Measurements from ENCODE around the gene TMPRSS15.

TMPRSS15 gene

DNA sequence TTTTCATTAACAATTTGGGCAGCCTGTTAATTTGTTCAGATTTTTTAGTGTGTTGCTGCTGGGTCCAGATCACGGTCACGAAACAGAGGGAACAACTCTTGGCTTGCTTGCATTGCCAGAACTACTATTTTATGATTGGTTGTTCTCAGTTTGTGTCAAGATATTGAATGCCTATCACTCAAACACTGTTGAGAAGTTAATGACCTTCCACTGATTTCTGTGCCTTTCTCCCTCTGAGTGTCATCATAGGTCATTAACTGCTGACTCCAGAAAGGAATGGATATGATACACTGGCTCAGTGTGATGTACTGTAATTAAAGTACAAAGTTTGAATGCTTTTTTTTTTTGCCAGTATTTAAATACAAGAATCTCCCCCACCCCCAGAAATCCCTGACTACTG, 149.8 kb downstream of the TMPRSS15 start:
- Histone ChIP-seq H3K9ac (ENCODE audit: low read length) (no peak overlapping the region), H3K4me1 (ENCODE audit: control insufficient read depth, insufficient read depth, low read length) (no peaks in the 10 kb centered on the region), H3K4me3 (ENCODE audit: low read length) (no peak overlapping the region), H3K36me3 (ENCODE audit: control insufficient read depth, insufficient read depth, low read length) (no peaks in the 10 kb centered on the region), H3K27ac (ENCODE audit: low read depth, low read length) (no peak overlapping the region), H3K27me3 (ENCODE audit: control insufficient read depth, insufficient read depth, low read length) (no peaks in the 10 kb centered on the region)

DNA sequence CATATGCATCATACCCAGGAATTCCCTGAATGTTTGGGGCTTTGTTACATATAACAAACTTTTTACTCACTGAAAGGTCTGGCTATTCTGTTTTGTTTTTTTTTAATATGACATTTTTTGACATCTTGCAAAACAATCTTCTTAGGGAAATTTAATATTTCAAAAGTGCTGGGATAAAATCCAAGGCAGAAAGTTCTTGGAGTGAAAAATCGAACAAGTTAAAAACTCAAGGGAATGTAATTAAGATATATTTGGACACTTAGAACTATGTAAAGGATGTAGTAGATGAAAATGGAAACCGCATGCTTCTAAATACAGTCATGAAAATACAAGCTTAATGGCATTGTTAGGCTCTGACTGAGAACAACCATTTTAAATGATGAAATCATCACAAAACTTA, 150.4 kb downstream of the TMPRSS15 start:
- Histone ChIP-seq H3K4me1 (ENCODE audit: control insufficient read depth, insufficient read depth, low read length) (no peaks in the 10 kb centered on the region), H3K27me3 (ENCODE audit: control insufficient read depth, insufficient read depth, low read length) (no peaks in the 10 kb centered on the region), H3K9ac (ENCODE audit: low read length) (no peak overlapping the region), H3K4me3 (ENCODE audit: low read length) (no peak overlapping the region), H3K27ac (ENCODE audit: low read depth, low read length) (no peak overlapping the region), H3K36me3 (ENCODE audit: control insufficient read depth, insufficient read depth, low read length) (no peaks in the 10 kb centered on the region)

DNA sequence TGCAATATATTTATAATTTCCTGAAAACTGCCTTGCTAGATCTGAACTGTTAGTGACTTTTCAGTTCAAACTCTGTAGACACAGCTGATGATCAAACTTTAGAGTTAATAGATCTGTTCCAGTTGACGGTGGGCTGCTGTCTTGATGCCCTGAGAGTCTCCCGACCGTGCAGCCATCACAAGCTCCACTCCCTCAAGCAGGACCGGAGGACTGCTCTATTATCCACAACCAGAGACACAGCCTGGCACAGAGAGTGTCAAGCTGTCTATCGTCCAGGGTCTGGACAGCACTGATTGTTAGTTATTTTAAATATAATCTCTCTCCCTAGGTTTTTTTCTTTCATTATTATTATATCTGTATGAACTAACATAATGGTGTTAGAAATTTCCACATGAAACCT, 150.9 kb downstream of the TMPRSS15 start:
- Histone ChIP-seq H3K9ac (ENCODE audit: low read length) (no peak overlapping the region), H3K4me1 (ENCODE audit: control insufficient read depth, insufficient read depth, low read length) (no peaks in the 10 kb centered on the region), H3K27ac (ENCODE audit: low read depth, low read length) (no peak overlapping the region), H3K27me3 (ENCODE audit: control insufficient read depth, insufficient read depth, low read length) (no peaks in the 10 kb centered on the region), H3K4me3 (ENCODE audit: low read length) (no peak overlapping the region), H3K36me3 (ENCODE audit: control insufficient read depth, insufficient read depth, low read length) (no peaks in the 10 kb centered on the region)

DNA sequence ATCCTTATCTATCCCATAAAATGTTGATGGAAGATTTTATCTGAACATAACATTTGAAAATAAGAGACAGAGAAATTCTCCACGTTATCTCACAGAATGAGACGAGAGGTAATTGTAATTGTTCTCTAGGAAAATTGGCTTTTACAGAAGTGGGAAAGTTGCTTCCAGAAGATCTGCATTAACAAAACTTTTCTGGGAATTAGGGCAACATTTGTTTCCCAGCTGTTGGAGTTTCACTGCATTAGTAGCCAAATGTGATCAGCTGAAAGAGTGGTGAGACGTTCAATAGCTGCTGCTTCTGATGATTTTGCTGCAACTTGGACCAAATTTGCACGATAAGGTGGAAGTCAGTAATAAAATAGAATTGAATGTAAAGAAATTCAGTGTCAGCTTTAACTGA, 151.3 kb downstream of the TMPRSS15 start:
- H3K4me3 ChIP-seq (ENCODE audit: low read length) = no peak overlapping the region
- no peaks in the 10 kb centered on the region for H3K27me3 ChIP-seq (ENCODE audit: control insufficient read depth, insufficient read depth, low read length)
- H3K36me3 ChIP-seq (ENCODE audit: control insufficient read depth, insufficient read depth, low read length) = no peaks in the 10 kb centered on the region
- H3K9ac ChIP-seq (ENCODE audit: low read length) = no peak overlapping the region
- no peaks in the 10 kb centered on the region for H3K4me1 ChIP-seq (ENCODE audit: control insufficient read depth, insufficient read depth, low read length)
- no peak overlapping the region for H3K27ac ChIP-seq (ENCODE audit: low read depth, low read length)

DNA sequence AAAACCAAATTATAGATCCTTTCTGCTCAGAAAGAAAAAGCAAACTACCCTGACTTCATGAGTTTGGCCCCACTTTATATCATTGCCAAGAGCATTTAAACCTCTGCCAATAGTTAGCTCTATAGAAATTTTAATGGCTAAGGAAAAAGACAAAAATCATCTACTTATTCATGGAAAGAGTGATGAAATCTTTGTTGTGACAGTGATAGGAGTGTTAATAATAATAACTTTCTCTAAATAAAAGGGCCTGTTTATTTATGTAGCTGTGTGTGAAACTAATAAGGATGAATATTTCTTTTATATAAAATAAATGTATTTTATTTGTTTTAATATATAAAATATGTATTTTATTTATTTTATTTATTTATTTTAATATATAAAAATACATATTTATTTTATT, 152.5 kb downstream of the TMPRSS15 start:
- Histone ChIP-seq H3K9ac (ENCODE audit: low read length) (no peak overlapping the region), H3K4me1 (ENCODE audit: control insufficient read depth, insufficient read depth, low read length) (no peaks in the 10 kb centered on the region), H3K4me3 (ENCODE audit: low read length) (no peak overlapping the region), H3K27me3 (ENCODE audit: control insufficient read depth, insufficient read depth, low read length) (no peaks in the 10 kb centered on the region), H3K36me3 (ENCODE audit: control insufficient read depth, insufficient read depth, low read length) (no peaks in the 10 kb centered on the region), H3K27ac (ENCODE audit: low read depth, low read length) (no peak overlapping the region)

DNA sequence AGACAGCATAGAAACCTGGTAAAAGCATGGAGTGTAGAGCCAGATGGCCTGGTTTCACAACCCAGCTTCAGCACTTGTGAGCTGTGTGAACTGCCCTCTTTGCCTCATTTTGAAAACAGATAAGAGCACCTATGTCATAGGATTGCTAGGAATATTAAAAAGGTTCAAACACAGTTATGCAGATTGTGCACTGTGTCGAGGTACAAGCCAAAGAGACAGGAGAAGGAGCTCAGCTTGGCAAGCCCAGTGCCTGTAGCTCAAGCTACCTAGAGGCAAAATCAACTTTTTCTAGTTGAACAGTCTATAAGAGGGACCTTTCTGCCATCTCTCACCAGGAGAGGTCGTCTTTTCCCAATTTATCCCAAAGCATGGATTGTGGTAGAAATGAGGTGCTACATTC, 153.9 kb downstream of the TMPRSS15 start:
- H3K4me3 ChIP-seq (ENCODE audit: low read length) = no peak overlapping the region
- H3K4me1 ChIP-seq (ENCODE audit: control insufficient read depth, insufficient read depth, low read length) = no peaks in the 10 kb centered on the region
- H3K27me3 ChIP-seq (ENCODE audit: control insufficient read depth, insufficient read depth, low read length) = no peaks in the 10 kb centered on the region
- H3K9ac ChIP-seq (ENCODE audit: low read length) = no peak overlapping the region
- no peaks in the 10 kb centered on the region for H3K36me3 ChIP-seq (ENCODE audit: control insufficient read depth, insufficient read depth, low read length)
- no peak overlapping the region for H3K27ac ChIP-seq (ENCODE audit: low read depth, low read length)

DNA sequence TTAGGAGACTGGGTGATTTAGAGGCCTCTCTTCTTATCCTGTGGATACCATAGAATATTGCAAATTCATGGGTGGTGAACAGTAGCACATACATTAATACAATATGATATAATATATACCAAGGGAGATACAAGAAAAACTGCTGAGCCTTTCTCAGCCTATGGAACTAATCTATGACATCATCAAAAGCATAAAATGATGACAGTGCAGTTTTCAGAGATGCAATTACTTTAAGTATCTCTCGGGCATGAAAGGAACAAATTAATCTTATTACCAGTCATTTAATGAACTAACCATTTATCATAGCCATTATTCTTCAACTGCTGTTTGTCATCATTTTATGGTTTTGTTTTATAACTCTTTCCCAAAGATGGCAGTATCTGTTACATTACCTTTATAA, 155.4 kb downstream of the TMPRSS15 start:
- Histone ChIP-seq H3K27me3 (ENCODE audit: control insufficient read depth, insufficient read depth, low read length) (no peaks in the 10 kb centered on the region), H3K36me3 (ENCODE audit: control insufficient read depth, insufficient read depth, low read length) (no peaks in the 10 kb centered on the region), H3K9ac (ENCODE audit: low read length) (no peak overlapping the region), H3K4me1 (ENCODE audit: control insufficient read depth, insufficient read depth, low read length) (no peaks in the 10 kb centered on the region), H3K27ac (ENCODE audit: low read depth, low read length) (no peak overlapping the region), H3K4me3 (ENCODE audit: low read length) (no peak overlapping the region)

DNA sequence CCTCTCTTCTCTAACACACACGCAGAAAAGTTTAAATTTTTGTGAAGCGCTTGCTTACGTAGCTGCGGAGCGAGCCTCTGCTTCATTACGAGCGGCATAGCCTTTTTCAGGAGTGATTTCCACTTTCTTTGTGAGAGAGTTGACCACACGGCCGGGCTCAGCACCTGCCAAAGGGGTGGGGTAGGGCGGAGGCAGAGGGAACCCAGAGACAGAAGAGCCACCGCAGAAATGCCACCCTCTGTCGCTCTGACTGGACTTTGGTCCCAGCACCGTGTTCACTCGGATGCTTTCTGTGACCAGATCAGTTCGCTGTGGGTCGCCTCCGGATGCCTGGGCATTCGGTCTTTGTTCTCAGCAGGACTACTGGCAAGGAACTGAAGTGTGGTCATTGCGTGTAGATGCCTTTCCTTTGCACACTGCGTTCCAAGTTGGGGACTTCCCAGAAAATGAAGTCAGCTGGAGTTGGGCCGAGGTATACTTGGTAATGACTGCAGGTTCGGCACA, 158.1 kb downstream of the TMPRSS15 start:
- H3K9ac ChIP-seq (ENCODE audit: low read length) = no peak overlapping the region
- H3K27me3 ChIP-seq (ENCODE audit: control insufficient read depth, insufficient read depth, low read length) = no peaks in the 10 kb centered on the region
- no peaks in the 10 kb centered on the region for H3K4me1 ChIP-seq (ENCODE audit: control insufficient read depth, insufficient read depth, low read length)
- H3K36me3 ChIP-seq (ENCODE audit: control insufficient read depth, insufficient read depth, low read length) = no peaks in the 10 kb centered on the region
- H3K27ac ChIP-seq (ENCODE audit: low read depth, low read length) = no peak overlapping the region
- peak overlapping the region; percentile 54 for H3K4me3 ChIP-seq (ENCODE audit: low read length)

DNA sequence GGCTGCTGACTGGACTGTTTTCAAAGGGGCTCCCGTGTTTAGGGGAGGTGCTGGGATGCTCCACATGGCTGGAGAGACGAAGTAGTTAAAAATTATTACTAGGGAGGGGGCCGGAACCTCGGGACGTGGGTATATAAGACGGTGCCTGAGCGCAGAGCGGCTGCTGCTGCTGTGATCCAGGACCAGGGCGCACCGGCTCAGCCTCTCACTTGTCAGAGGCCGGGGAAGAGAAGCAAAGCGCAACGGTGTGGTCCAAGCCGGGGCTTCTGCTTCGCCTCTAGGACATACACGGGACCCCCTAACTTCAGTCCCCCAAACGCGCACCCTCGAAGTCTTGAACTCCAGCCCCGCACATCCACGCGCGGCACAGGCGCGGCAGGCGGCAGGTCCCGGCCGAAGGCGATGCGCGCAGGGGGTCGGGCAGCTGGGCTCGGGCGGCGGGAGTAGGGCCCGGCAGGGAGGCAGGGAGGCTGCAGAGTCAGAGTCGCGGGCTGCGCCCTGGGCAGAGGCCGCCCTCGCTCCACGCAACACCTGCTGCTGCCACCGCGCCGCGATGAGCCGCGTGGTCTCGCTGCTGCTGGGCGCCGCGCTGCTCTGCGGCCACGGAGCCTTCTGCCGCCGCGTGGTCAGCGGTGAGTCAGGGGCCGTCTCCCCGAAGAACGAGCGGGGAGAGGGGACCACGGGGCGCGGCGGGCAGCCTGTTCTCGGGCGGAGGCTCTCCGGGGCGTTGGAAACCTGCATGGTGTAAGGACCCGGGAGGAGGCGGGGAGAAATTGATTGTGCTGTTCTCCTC, 158.7 kb downstream of the TMPRSS15 start, which contains the start of gene CHODL:
Gene CHODL, plus strand, starts transcription at position 163 of the 793 bp plus-strand sequence. Its CDS starts 391 bp downstream, at position 554.
- Histone ChIP-seq H3K4me3 (ENCODE audit: low read length) (peak within 1 kb of the TSS; percentile 54), H3K9ac (ENCODE audit: low read length) (no peak within 1 kb of the TSS)

DNA sequence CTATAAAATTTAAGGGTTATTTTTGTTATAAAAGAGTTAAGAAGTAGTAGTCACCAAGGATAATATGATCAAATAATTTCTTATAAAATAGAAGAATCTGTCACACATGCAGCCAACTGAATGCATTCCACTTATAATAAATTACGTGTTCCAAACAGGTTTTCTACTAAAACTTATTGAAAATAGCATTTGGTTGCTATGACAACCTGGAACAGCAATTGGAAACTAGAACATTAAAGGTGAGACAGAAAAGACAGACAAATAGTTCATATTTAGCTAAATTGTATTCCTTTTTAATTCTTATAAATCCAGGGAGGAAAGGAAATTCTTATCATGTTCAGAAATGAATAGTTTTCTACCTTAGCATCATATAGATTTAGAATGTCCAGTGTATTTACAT, 168.0 kb downstream of the TMPRSS15 start:
- Histone ChIP-seq H3K9ac (ENCODE audit: low read length) (no peak overlapping the region), H3K36me3 (ENCODE audit: control insufficient read depth, insufficient read depth, low read length) (no peaks in the 10 kb centered on the region), H3K4me3 (ENCODE audit: low read length) (no peak overlapping the region), H3K27ac (ENCODE audit: low read depth, low read length) (no peak overlapping the region), H3K27me3 (ENCODE audit: control insufficient read depth, insufficient read depth, low read length) (no peaks in the 10 kb centered on the region), H3K4me1 (ENCODE audit: control insufficient read depth, insufficient read depth, low read length) (no peaks in the 10 kb centered on the region)

More for the DNA sequence above, 158.7 kb downstream of the TMPRSS15 start, which contains the start of gene CHODL:
- no peak within 1 kb of the TSS for H3K27ac ChIP-seq (ENCODE audit: low read depth, low read length)
- H3K36me3 ChIP-seq (ENCODE audit: control insufficient read depth, insufficient read depth, low read length) = no peaks in the 10 kb centered on the region
- H3K4me1 ChIP-seq (ENCODE audit: control insufficient read depth, insufficient read depth, low read length) = no peaks in the 10 kb centered on the region
- no peaks in the 10 kb centered on the region for H3K27me3 ChIP-seq (ENCODE audit: control insufficient read depth, insufficient read depth, low read length)

DNA sequence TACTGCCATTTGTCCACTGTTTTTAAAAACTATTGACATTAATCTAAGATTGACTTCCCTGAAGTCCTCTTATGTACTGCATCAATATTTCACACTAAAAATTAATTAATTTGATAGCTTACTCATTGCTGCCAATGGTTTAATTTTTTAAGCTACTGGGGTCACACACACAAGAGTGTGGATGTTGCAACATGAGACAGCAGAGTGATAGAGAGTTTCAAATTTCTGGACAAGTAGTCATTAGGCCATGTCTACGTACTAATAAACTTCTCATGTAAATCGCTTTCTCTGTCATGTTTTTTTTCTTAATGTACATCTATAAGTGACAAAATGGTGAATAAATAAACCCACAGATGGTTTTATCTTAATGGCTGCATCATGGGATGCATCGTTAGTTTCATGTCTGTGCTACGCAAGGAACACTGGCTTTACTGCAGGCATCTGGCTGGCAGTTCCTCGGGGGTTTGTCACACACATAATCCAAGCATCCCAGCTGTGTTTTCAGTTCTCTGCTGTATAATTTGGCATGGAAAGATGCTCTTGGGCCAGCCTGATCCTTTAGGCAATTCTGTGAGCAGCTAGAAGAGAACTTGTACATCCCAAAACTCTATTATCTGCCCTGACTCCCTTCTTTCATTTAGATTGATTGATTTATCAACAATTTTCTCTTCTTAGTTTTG, 175.4 kb downstream of the TMPRSS15 start:
- no peaks in the 10 kb centered on the region for H3K36me3 ChIP-seq (ENCODE audit: control insufficient read depth, insufficient read depth, low read length)
- no peak overlapping the region for H3K27ac ChIP-seq (ENCODE audit: low read depth, low read length)
- H3K27me3 ChIP-seq (ENCODE audit: control insufficient read depth, insufficient read depth, low read length) = no peaks in the 10 kb centered on the region
- no peak overlapping the region for H3K4me3 ChIP-seq (ENCODE audit: low read length)
- no peak overlapping the region for H3K9ac ChIP-seq (ENCODE audit: low read length)
- no peaks in the 10 kb centered on the region for H3K4me1 ChIP-seq (ENCODE audit: control insufficient read depth, insufficient read depth, low read length)

DNA sequence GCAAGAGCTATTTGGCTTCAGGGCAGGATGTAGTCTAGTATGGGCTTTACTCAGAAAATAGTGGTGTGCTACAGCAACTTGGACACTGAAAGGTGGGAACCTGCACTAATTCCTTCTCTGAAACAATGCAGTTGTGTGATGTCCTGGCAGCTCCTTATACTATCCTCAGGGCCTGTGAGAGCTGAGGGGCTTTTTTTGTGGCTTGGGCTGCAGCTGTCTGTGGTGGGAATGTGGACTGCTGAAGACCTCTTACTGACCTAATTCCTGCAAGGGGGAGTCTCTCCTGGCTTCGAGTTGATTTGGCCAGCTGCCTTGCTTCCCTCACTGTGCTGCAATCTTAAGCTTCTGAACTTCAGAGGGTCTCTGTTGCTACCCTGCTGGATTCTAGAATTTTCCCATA, 181.2 kb downstream of the TMPRSS15 start:
- no peak overlapping the region for H3K27ac ChIP-seq (ENCODE audit: low read depth, low read length)
- H3K9ac ChIP-seq (ENCODE audit: low read length) = no peak overlapping the region
- no peaks in the 10 kb centered on the region for H3K4me1 ChIP-seq (ENCODE audit: control insufficient read depth, insufficient read depth, low read length)
- H3K4me3 ChIP-seq (ENCODE audit: low read length) = no peak overlapping the region
- H3K36me3 ChIP-seq (ENCODE audit: control insufficient read depth, insufficient read depth, low read length) = no peaks in the 10 kb centered on the region
- no peaks in the 10 kb centered on the region for H3K27me3 ChIP-seq (ENCODE audit: control insufficient read depth, insufficient read depth, low read length)

Data from rectal smooth muscle tissue (tissue), 1 donor.